Neutrophil (primary cell): ENCODE measurements around the gene GLRX5.

Experiments used
- H3K27ac ChIP-seq: fragments of 200-600 bp; sonication (generic); 2 replicates; pipeline ENCODE4 v1.5.1; 2016; ENCODE audit warnings: mild to moderate bottlenecking, moderate library complexity
- H3K27me3 ChIP-seq: fragments of 200-600 bp; sonication (generic); 2 replicates; pipeline ENCODE4 v1.6.0; 2016; ENCODE audit warnings: mild to moderate bottlenecking
- H3K36me3 ChIP-seq: fragments of 200-600 bp; sonication (generic); 2 replicates; pipeline ENCODE4 v1.5.1; 2017
- H3K4me1 ChIP-seq, 2 experiments: fragments of 200-600 bp in 1 of 2; sonication (generic) in 1 of 2; 1 replicate in 1 of 2; 2 replicates in 1 of 2; pipeline versions ENCODE4 v1.5.1 to v1.6.1; 2013 to 2016; ENCODE audit warnings: low read depth in 1 of 2, low read length in 1 of 2, mild to moderate bottlenecking in 1 of 2, moderate library complexity in 1 of 2; ENCODE audit not compliant: control insufficient read depth in 1 of 2, insufficient read depth in 1 of 2
- H3K4me3 ChIP-seq, 2 experiments: fragments of 200-600 bp in 1 of 2; sonication (generic) in 1 of 2; 1 replicate in 1 of 2; 2 replicates in 1 of 2; pipeline ENCODE4 v1.5.1; 2013 to 2016; ENCODE audit warnings: low read depth in 1 of 2, low read length in 1 of 2, mild to moderate bottlenecking in 1 of 2, moderate library complexity in 1 of 2
- H3K9me3 ChIP-seq: fragments of 200-600 bp; sonication (generic); 2 replicates; pipeline ENCODE4 v1.5.1; 2016
- CTCF ChIP-seq: fragments of 200-600 bp; sonication (generic); IDR thresholded peaks from 2 replicates; pipeline ENCODE4 v1.5.1; 2016; ENCODE audit warnings: antibody characterized with exemption

The GLRX5 gene

GRCh38 chr14:95551435-95551834, 16.6 kb downstream of the GLRX5 start:
- no peaks in the 10 kb centered on the region for H3K4me1 ChIP-seq
- H3K36me3 ChIP-seq: no peaks in the 10 kb centered on the region
- H3K4me3 ChIP-seq: no peak overlapping the region
- H3K27me3 ChIP-seq: no peaks in the 10 kb centered on the region
- no peak overlapping the region for H3K27ac ChIP-seq
- H3K9me3 ChIP-seq: no peaks in the 10 kb centered on the region
- no peak for TF ChIP-seq CTCF

DNA sequence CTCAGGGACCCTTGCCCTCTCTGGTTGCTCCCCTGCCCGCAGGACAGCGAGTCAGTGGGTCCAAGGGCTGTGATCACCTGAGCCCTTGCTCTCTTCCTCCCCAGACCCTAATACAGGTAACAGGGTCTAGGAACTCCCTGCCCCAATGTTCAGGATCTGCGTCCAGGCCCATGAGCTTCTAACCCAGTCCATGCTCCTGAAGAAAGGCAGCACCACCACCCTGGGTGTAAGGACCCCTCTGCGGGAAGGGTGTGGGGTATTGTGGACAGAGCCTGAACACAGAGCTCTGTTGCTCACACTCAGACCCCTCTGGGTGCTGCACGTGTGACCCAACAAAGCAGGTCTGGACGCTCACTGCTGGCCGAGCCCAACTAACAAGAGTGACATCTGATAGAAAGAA, 18.3 kb downstream of the GLRX5 start:
- H3K27me3 ChIP-seq: no peaks in the 10 kb centered on the region
- no peak overlapping the region for H3K27ac ChIP-seq
- no peak overlapping the region for H3K4me3 ChIP-seq
- H3K9me3 ChIP-seq: no peaks in the 10 kb centered on the region
- TF ChIP-seq CTCF: no peak
- no peaks in the 10 kb centered on the region for H3K4me1 ChIP-seq
- H3K36me3 ChIP-seq: no peaks in the 10 kb centered on the region

DNA sequence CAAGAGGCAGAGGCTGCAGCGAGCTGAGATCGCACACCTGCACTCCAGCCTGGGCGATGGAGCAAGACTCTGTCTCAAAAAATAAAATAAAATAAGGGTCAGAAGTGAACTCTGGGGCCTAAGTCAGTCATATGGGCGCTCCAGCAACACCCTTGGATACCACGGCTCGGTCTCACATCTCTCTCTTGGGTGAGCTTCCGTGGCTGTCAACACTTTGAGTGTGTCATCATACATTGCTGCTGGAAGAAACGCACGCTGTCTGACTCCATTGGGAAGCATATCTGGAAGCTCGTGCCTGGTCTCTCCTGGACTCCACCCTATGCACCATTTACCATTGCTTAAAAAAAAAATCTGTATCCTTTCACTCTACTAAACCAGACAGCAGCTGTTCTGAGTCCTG, 20.2 kb downstream of the GLRX5 start:
- Histone ChIP-seq H3K27ac (no peak overlapping the region), H3K4me1 (no peaks in the 10 kb centered on the region), H3K4me3 (no peak overlapping the region), H3K27me3 (no peaks in the 10 kb centered on the region), H3K9me3 (no peaks in the 10 kb centered on the region), H3K36me3 (no peaks in the 10 kb centered on the region)
- no peak for TF ChIP-seq CTCF

DNA sequence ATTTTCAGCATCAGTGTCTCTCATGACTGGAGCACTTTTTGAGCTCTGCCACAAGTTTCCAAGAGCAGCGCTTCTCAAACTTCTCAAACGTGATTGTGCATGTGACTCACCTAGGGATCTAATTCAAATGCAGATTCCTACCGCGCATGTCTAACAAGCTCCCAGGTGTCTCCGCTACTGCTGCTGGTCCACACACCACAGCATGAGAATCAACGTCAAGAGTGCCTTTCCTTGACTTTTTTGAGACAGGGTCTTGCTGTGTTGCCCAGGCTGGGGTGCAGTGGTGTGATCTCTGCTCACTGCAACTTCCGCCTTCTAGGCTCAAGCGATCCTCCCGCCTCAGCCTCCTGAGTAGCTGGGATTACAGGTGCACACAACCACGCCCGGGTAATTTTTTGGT, 22.4 kb downstream of the GLRX5 start:
- Histone ChIP-seq H3K4me3 (no peak overlapping the region), H3K27ac (no peak overlapping the region), H3K9me3 (no peaks in the 10 kb centered on the region), H3K27me3 (peaks cover 15% of the 10 kb centered on the region), H3K36me3 (no peaks in the 10 kb centered on the region), H3K4me1 (no peaks in the 10 kb centered on the region)
- no peak for TF ChIP-seq CTCF

- Histone ChIP-seq H3K36me3 (no peaks in the 10 kb centered on the region), H3K27ac (no peak overlapping the region), H3K27me3 (peaks cover 15% of the 10 kb centered on the region), H3K4me1 (no peaks in the 10 kb centered on the region), H3K4me3 (no peak overlapping the region), H3K9me3 (no peaks in the 10 kb centered on the region)
- no peak for TF ChIP-seq CTCF
Measured at GRCh38 chr14:95557832-95558231, 23.0 kb downstream of the GLRX5 start.

GRCh38 chr14:95559203-95559602, 24.4 kb downstream of the GLRX5 start:
- Histone ChIP-seq H3K4me3 (no peak overlapping the region), H3K27me3 (peaks cover 15% of the 10 kb centered on the region), H3K36me3 (no peaks in the 10 kb centered on the region), H3K9me3 (no peaks in the 10 kb centered on the region), H3K4me1 (no peaks in the 10 kb centered on the region), H3K27ac (no peak overlapping the region)
- TF ChIP-seq CTCF: no peak
